Embryonic facial prominence (tissue), 1 donor: ENCODE results near the gene NEO1.

Experiments used
- DNase-seq: peaks from one replicate; pipeline ENCODE4 v3.0.0-alpha.2; 2016; ENCODE audit errors: extremely low spot score

Gene NEO1

GRCh38 chr15:73354241-73354640 is 302.0 kb downstream of the NEO1 start:
- DNase-seq: no peak
